ENCODE measurements around the gene C6orf58. TPM values are rescaled to one million over a fixed set of nuclear protein-coding genes. Genes with fewer than 3 reads are reported as not detected.
A peak's percentile ranks its signal among the peaks of the same experiment; 100 is the strongest.

C6orf58 gene
- total and polyA plus RNA-seq, 4 experiments from 2014 or later: 0.31 TPM; not detected in 3

DNA sequence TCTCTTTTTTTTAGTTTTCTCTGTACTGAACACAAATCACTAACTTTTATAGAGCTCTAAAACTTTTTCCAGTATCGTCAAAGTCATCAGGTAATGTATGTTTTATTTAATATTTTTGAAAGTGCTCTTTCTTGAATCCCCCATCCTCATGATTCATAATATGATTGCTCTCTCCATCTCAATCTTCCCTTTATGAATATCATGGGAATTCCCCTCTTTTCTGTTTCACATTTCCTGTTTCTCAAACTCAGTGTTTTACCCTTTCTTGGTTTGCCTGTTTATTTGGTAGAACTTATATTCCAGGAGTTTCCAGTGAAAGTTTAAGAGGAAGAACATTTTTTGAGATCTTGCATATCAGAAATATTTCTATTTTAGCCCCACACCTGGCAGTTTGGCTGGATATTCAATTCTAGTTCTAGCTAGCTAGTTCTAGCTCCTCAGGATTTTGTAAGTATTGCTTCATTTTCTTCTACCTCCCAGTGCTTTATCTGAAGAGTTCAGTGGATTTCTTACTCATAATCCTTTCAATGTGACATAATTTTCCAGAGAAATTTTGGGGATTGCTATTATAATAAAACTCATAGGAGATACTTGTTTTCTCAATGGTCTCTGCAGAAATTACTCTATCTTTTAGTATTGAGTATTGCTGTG lies 6.1 kb upstream of the C6orf58 start:
- POLR2A ChIA-PET (ENCODE audit: partially characterized antibody): no interaction called here
- DNase-seq: no peak
- no peaks in the 10 kb centered on the region for H3K4me1 ChIP-seq (ENCODE audit: insufficient read depth, low read length)
- Mint-ChIP-seq H3K4me3 (no peak overlapping the region), H3K9me3 (no peaks in the 10 kb centered on the region), H3K27ac (peak overlapping the region in 1 of 7 donors; percentile 31), H3K36me3 (no peaks in the 10 kb centered on the region), H3K4me1 (peaks cover 6 to 9% (median 8%) of the 10 kb centered on the region in 4 donors), H3K27me3 (no peaks in the 10 kb centered on the region)
- no peak overlapping the region for H3K27ac ChIP-seq (ENCODE audit: low read depth, low read length)
- intact Hi-C loops (cut with micrococcal nuclease): no loop called here
- H3K9me3 ChIP-seq (ENCODE audit: control insufficient read depth in 1 of 2, low read length in 2 of 2): no peaks in the 10 kb centered on the region
- no peaks in the 10 kb centered on the region for H3K36me3 ChIP-seq (ENCODE audit: insufficient read depth, low read length)
- no peaks in the 10 kb centered on the region for H3K27me3 ChIP-seq (ENCODE audit: insufficient read depth, low read length)
- CTCF ChIA-PET (ENCODE audit: partially characterized antibody): no interaction called here
- no peak overlapping the region for H3K4me3 ChIP-seq (ENCODE audit: low read length in 2 of 2)

DNA sequence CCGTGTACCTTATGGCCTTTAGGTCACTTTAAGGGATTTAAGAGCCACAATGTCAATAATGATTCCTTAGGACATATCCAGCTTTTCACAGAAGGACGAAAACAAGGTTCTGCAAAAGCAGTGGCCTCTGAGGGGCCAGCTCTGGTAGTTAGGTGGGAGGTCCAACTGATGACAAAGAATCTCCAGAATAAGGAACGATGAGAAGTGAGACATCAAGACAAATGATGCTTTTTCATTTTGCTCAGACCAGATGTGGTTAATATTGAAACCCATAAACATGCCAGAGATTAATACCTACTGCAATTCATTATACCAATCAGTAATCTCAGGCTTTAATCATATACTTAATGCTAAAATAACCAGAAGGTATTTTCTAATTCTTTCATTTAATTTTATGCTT lies 1.9 kb downstream of the C6orf58 start:
- no peak overlapping the region for H3K27ac Mint-ChIP-seq
- CTCF ChIA-PET (ENCODE audit: partially characterized antibody): no interaction called here
- H3K9me3 Mint-ChIP-seq: no peaks in the 10 kb centered on the region
- no peaks in the 10 kb centered on the region for H3K36me3 ChIP-seq (ENCODE audit: insufficient read depth, low read length)
- H3K4me3 ChIP-seq (ENCODE audit: low read length in 2 of 2): no peak overlapping the region
- H3K27me3 ChIP-seq (ENCODE audit: insufficient read depth, low read length): no peaks in the 10 kb centered on the region
- DNase-seq: no peak
- peaks cover 0 to 2% (median 0%) of the 10 kb centered on the region in 4 donors for H3K4me1 Mint-ChIP-seq
- H3K27ac ChIP-seq (ENCODE audit: low read depth, low read length): no peak overlapping the region
- H3K36me3 Mint-ChIP-seq: no peaks in the 10 kb centered on the region
- POLR2A ChIA-PET (ENCODE audit: partially characterized antibody): no interaction called here
- intact Hi-C loops (cut with micrococcal nuclease): no loop called here
- H3K9me3 ChIP-seq (ENCODE audit: control insufficient read depth in 1 of 2, low read length in 2 of 2): no peaks in the 10 kb centered on the region
- H3K27me3 Mint-ChIP-seq: peaks cover 6 to 8% of the 10 kb centered on the region in 2 donors
- H3K4me3 Mint-ChIP-seq: no peak overlapping the region
- no peaks in the 10 kb centered on the region for H3K4me1 ChIP-seq (ENCODE audit: insufficient read depth, low read length)

GRCh38 chr6:127581576-127581975 lies 4.6 kb downstream of the C6orf58 start:
- Histone ChIP-seq H3K4me3 (ENCODE audit: low read length in 2 of 2) (no peak overlapping the region), H3K9me3 (ENCODE audit: control insufficient read depth in 1 of 2, low read length in 2 of 2) (no peaks in the 10 kb centered on the region), H3K27ac (ENCODE audit: low read depth, low read length) (no peak overlapping the region), H3K27me3 (ENCODE audit: insufficient read depth, low read length) (no peaks in the 10 kb centered on the region), H3K4me1 (ENCODE audit: insufficient read depth, low read length) (no peaks in the 10 kb centered on the region), H3K36me3 (ENCODE audit: insufficient read depth, low read length) (no peaks in the 10 kb centered on the region)
- no peak overlapping the region for H3K4me3 Mint-ChIP-seq
- H3K4me1 Mint-ChIP-seq: peaks cover 0 to 2% (median 0%) of the 10 kb centered on the region in 4 donors
- no peaks in the 10 kb centered on the region for H3K36me3 Mint-ChIP-seq
- ChIA-PET CTCF (ENCODE audit: partially characterized antibody) (no interaction called here), POLR2A (ENCODE audit: partially characterized antibody) (no interaction called here)
- intact Hi-C loops (cut with micrococcal nuclease): no loop called here
- H3K9me3 Mint-ChIP-seq: no peaks in the 10 kb centered on the region
- H3K27ac Mint-ChIP-seq: no peak overlapping the region
- DNase-seq: no peak
- H3K27me3 Mint-ChIP-seq: peaks cover 6 to 8% of the 10 kb centered on the region in 2 donors

DNA sequence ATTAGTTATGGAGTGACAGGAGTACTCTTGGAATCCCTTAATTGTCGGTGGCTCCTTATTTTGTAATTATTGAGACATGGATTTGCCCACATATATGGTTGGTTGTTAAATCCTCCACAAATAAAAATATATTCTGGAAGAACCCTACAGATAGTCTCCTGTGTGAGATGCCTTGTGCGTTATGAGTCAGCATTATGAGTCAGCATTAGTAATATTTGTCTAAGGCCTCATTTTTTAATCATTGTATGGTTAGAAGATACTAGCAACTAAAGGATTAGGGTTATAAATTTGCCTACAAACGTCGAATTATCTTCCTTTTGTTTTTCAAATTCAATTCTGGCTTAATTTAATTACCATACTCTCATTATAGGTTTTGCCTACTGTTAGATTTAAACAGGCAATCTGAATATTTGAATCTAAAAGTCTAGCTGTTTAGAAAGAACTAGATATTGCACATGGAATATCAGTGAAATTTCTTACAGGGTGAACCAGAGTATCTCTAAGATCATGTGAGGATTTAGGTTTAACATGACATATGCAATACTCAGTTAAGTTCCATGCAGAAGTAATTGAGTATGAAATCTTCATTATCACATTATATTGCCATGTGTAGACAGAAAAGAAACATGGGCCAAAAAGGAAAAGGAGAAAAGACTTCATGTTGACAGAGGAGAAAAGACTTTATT lies 5.9 kb downstream of the C6orf58 start:
- CTCF ChIA-PET (ENCODE audit: partially characterized antibody): no interaction called here
- intact Hi-C loops (cut with micrococcal nuclease): no loop called here
- no peak for DNase-seq
- no peaks in the 10 kb centered on the region for H3K36me3 ChIP-seq (ENCODE audit: insufficient read depth, low read length)
- Mint-ChIP-seq H3K9me3 (no peaks in the 10 kb centered on the region), H3K27ac (no peak overlapping the region), H3K27me3 (peaks cover 3 to 4% of the 10 kb centered on the region in 2 donors), H3K4me1 (peaks cover 0 to 2% (median 0%) of the 10 kb centered on the region in 4 donors), H3K4me3 (no peak overlapping the region), H3K36me3 (no peaks in the 10 kb centered on the region)
- no peak overlapping the region for H3K27ac ChIP-seq (ENCODE audit: low read depth, low read length)
- H3K27me3 ChIP-seq (ENCODE audit: insufficient read depth, low read length): no peaks in the 10 kb centered on the region
- no peaks in the 10 kb centered on the region for H3K9me3 ChIP-seq (ENCODE audit: control insufficient read depth in 1 of 2, low read length in 2 of 2)
- H3K4me3 ChIP-seq (ENCODE audit: low read length in 2 of 2): no peak overlapping the region
- H3K4me1 ChIP-seq (ENCODE audit: insufficient read depth, low read length): no peaks in the 10 kb centered on the region
- POLR2A ChIA-PET (ENCODE audit: partially characterized antibody): no interaction called here

- Mint-ChIP-seq H3K4me1 (no peaks in the 10 kb centered on the region), H3K4me3 (no peak overlapping the region), H3K27me3 (peaks cover 2 to 3% of the 10 kb centered on the region in 2 donors), H3K27ac (no peak overlapping the region), H3K9me3 (no peaks in the 10 kb centered on the region), H3K36me3 (no peaks in the 10 kb centered on the region)
- Histone ChIP-seq H3K36me3 (ENCODE audit: insufficient read depth, low read length) (no peaks in the 10 kb centered on the region), H3K27me3 (ENCODE audit: insufficient read depth, low read length) (no peaks in the 10 kb centered on the region), H3K4me1 (ENCODE audit: insufficient read depth, low read length) (no peaks in the 10 kb centered on the region), H3K4me3 (ENCODE audit: low read length in 2 of 2) (no peak overlapping the region), H3K9me3 (ENCODE audit: control insufficient read depth in 1 of 2, low read length in 2 of 2) (no peaks in the 10 kb centered on the region), H3K27ac (ENCODE audit: low read depth, low read length) (no peak overlapping the region)
- ChIA-PET CTCF (ENCODE audit: partially characterized antibody) (no interaction called here), POLR2A (ENCODE audit: partially characterized antibody) (no interaction called here)
- intact Hi-C loops (cut with micrococcal nuclease): no loop called here
- DNase-seq: no peak
These were observed 8.1 kb downstream of the C6orf58 start for GRCh38 chr6:127585123-127585522.

DNA sequence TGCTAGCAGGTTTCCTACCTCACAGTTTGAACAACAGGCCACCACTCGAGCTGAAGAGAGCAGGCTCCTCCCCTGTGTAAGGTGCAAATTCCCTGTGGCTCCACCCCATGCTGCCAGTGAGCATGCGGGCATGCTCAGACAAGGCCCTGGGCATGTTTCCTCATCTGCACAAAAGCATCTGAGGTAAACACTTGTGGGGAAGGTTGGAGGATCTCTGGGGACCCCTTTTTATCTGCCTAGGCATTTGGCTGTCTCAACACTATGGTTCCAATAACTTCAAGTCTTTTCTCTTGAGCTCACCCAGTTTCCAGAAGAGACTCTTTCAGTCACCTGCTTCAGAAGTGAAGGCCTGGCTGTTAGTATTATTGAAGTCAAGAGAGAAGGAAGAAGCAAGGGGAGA lies 9.4 kb downstream of the C6orf58 start:
- Histone ChIP-seq H3K36me3 (ENCODE audit: insufficient read depth, low read length) (no peaks in the 10 kb centered on the region), H3K9me3 (ENCODE audit: control insufficient read depth in 1 of 2, low read length in 2 of 2) (no peaks in the 10 kb centered on the region), H3K4me3 (ENCODE audit: low read length in 2 of 2) (no peak overlapping the region), H3K27me3 (ENCODE audit: insufficient read depth, low read length) (no peaks in the 10 kb centered on the region), H3K4me1 (ENCODE audit: insufficient read depth, low read length) (no peaks in the 10 kb centered on the region), H3K27ac (ENCODE audit: low read depth, low read length) (no peak overlapping the region)
- Mint-ChIP-seq H3K27ac (no peak overlapping the region), H3K4me3 (no peak overlapping the region), H3K36me3 (no peaks in the 10 kb centered on the region), H3K27me3 (peaks cover 0 to 3% of the 10 kb centered on the region in 2 donors), H3K4me1 (no peaks in the 10 kb centered on the region), H3K9me3 (no peaks in the 10 kb centered on the region)
- no peak for DNase-seq
- CTCF ChIA-PET (ENCODE audit: partially characterized antibody): no interaction called here
- intact Hi-C loops (cut with micrococcal nuclease): no loop called here
- POLR2A ChIA-PET (ENCODE audit: partially characterized antibody): no interaction called here

- intact Hi-C loops (cut with micrococcal nuclease): no loop called here
- POLR2A ChIA-PET (ENCODE audit: partially characterized antibody): no interaction called here
These were observed 10.9 kb downstream of the C6orf58 start for GRCh38 chr6:127587875-127588274.

More at GRCh38 chr6:127587875-127588274, 10.9 kb downstream of the C6orf58 start:
- peaks cover 1 to 2% of the 10 kb centered on the region in 2 donors for H3K27me3 Mint-ChIP-seq
- H3K36me3 Mint-ChIP-seq: no peaks in the 10 kb centered on the region
- no peaks in the 10 kb centered on the region for H3K27me3 ChIP-seq (ENCODE audit: insufficient read depth, low read length)
- H3K27ac Mint-ChIP-seq: no peak overlapping the region
- no peaks in the 10 kb centered on the region for H3K9me3 ChIP-seq (ENCODE audit: control insufficient read depth in 1 of 2, low read length in 2 of 2)
- no peak overlapping the region for H3K27ac ChIP-seq (ENCODE audit: low read depth, low read length)
- no peaks in the 10 kb centered on the region for H3K4me1 Mint-ChIP-seq
- H3K36me3 ChIP-seq (ENCODE audit: insufficient read depth, low read length): no peaks in the 10 kb centered on the region
- DNase-seq: no peak
- no peak overlapping the region for H3K4me3 Mint-ChIP-seq
- H3K4me1 ChIP-seq (ENCODE audit: insufficient read depth, low read length): no peaks in the 10 kb centered on the region
- H3K4me3 ChIP-seq (ENCODE audit: low read length in 2 of 2): no peak overlapping the region
- CTCF ChIA-PET (ENCODE audit: partially characterized antibody): no interaction called here
- peaks cover 0 to 2% (median 0%) of the 10 kb centered on the region in 8 donors for H3K9me3 Mint-ChIP-seq

Data from CD4-positive, alpha-beta memory T cell (primary cell).